Astrocyte (in vitro differentiated cells and primary cell): Measurements from ENCODE around the gene WDR75.

Experiments used
- EZH2 ChIP-seq: IDR thresholded peaks from 2 replicates; pipeline ENCODE4 v1.6.1; 2012; ENCODE audit warnings: mild to moderate bottlenecking, low read length, inconsistent platforms; ENCODE audit not compliant: insufficient read depth
- TF ChIP-seq, protein P1 (sequence below): IDR thresholded peaks from 2 replicates; pipeline ENCODE4 v1.5.1; 2011; ENCODE audit warnings: low read depth, mild to moderate bottlenecking, inconsistent platforms, low read length, moderate library complexity; ENCODE audit not compliant: insufficient read depth

DNA sequence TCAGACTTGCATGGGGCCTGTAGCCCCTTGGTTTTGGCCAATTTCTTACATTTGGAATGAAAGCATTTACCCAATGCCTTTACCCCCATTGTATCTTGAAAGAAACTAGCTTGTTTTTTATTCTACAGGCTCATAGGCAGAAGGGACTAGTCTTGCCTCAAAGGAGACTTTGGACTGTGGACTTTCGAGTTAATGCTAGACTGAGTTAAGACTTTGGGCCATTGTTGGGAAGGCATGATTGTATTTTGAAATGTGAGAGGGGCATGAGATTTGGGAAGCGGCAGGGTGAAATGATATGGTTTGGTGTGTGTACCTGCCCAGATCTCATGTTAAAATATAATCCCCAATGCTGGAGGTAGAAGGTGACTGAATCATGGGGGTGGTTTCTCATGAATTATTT, 13.4 kb upstream of the WDR75 start:
- TF ChIP-seq, protein P1, sequence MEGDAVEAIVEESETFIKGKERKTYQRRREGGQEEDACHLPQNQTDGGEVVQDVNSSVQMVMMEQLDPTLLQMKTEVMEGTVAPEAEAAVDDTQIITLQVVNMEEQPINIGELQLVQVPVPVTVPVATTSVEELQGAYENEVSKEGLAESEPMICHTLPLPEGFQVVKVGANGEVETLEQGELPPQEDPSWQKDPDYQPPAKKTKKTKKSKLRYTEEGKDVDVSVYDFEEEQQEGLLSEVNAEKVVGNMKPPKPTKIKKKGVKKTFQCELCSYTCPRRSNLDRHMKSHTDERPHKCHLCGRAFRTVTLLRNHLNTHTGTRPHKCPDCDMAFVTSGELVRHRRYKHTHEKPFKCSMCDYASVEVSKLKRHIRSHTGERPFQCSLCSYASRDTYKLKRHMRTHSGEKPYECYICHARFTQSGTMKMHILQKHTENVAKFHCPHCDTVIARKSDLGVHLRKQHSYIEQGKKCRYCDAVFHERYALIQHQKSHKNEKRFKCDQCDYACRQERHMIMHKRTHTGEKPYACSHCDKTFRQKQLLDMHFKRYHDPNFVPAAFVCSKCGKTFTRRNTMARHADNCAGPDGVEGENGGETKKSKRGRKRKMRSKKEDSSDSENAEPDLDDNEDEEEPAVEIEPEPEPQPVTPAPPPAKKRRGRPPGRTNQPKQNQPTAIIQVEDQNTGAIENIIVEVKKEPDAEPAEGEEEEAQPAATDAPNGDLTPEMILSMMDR: no peak
- no peak for TF ChIP-seq EZH2
